Stimulated activated CD8-positive, alpha-beta memory T cell treated with anti-CD3 and anti-CD28 coated beads, Interleukin-15, amount 100 ng/mL, for 1 hour (primary cell): ENCODE results near the gene DUSP5.

Source experiments
- DNase-seq: peaks from one replicate; pipeline ENCODE4 v3.0.0-alpha.2; 2020; ENCODE audit warnings: low read depth

The DUSP5 gene

GRCh38 chr10:110500515-110500905, 2.8 kb downstream of the DUSP5 start:
- DNase-seq: no peak

- DNase-seq: no peak
Observed at GRCh38 chr10:110501142-110501937, 3.6 kb downstream of the DUSP5 start.

- no peak for DNase-seq
Observed at GRCh38 chr10:110502072-110502845, 4.6 kb downstream of the DUSP5 start.

GRCh38 chr10:110502851-110503301, 5.2 kb downstream of the DUSP5 start:
- DNase-seq: no peak

- DNase-seq: no peak
Observed at GRCh38 chr10:110503528-110504110, 5.9 kb downstream of the DUSP5 start.

- DNase-seq: no peak
Observed at GRCh38 chr10:110504111-110504735, 6.5 kb downstream of the DUSP5 start.

- no peak for DNase-seq
Observed at GRCh38 chr10:110505130-110505770, 7.5 kb downstream of the DUSP5 start.

- DNase-seq: no peak
Observed at GRCh38 chr10:110506448-110506847, 8.7 kb downstream of the DUSP5 start.

- DNase-seq: no peak
Observed at GRCh38 chr10:110507346-110507745, 9.6 kb downstream of the DUSP5 start.

GRCh38 chr10:110508159-110508788, 10.6 kb downstream of the DUSP5 start:
- DNase-seq: no peak

- DNase-seq: no peak
Observed at GRCh38 chr10:110508806-110509544, 11.3 kb downstream of the DUSP5 start.

- no peak for DNase-seq
Observed at GRCh38 chr10:110509560-110509959, 11.9 kb downstream of the DUSP5 start.

GRCh38 chr10:110510086-110510485, 12.4 kb downstream of the DUSP5 start:
- DNase-seq: no peak

- DNase-seq: no peak
Observed at GRCh38 chr10:110510730-110511129, 13.0 kb downstream of the DUSP5 start.

GRCh38 chr10:110511734-110512449, 14.2 kb downstream of the DUSP5 start:
- no peak for DNase-seq

GRCh38 chr10:110512461-110513187, 14.9 kb downstream of the DUSP5 start:
- no peak for DNase-seq

GRCh38 chr10:110513949-110514348, 16.2 kb downstream of the DUSP5 start:
- DNase-seq: no peak

GRCh38 chr10:110514848-110515247, 17.1 kb downstream of the DUSP5 start:
- DNase-seq: no peak

GRCh38 chr10:110516815-110517492, 19.2 kb downstream of the DUSP5 start:
- DNase-seq: no peak
